Measurements from ENCODE around the gene GALNT9. TPM values are rescaled to one million over a fixed set of nuclear protein-coding genes. Genes with fewer than 3 reads are reported as not detected.

GALNT9 gene
- total RNA-seq, 6 donors from 2014 or later: 0.26 TPM; not detected in 5

- no peak overlapping the region for H3K4me3 ChIP-seq
- TF ChIP-seq POLR2A (IDR thresholded peaks at IDR 0.05): no peak
- TF ChIP-seq EP300 (IDR thresholded peaks at IDR 0.05): no peak
- no peak for TF ChIP-seq CTCF (IDR thresholded peaks at IDR 0.05)
- no peak for TF ChIP-seq POLR2AphosphoS5 (IDR thresholded peaks at IDR 0.05)
- H3K4me1 ChIP-seq: peaks cover 0 to 9% (median 0%) of the 10 kb centered on the region in 4 donors
- ATAC-seq (ENCODE audit: low FRiP score in 2 of 2): no peak
- H3K36me3 ChIP-seq: no peaks in the 10 kb centered on the region
- no peak overlapping the region for H3K27ac ChIP-seq
- no peak for DNase-seq
- 65 to 79% methylated on average over 11 to 21 of the region's 21 CpGs for WGBS, 2 donors
- H3K27me3 ChIP-seq: no peaks in the 10 kb centered on the region
- H3K9me3 ChIP-seq: no peaks in the 10 kb centered on the region
Measured at GRCh38 chr12:132216354-132216987, 112.9 kb downstream of the GALNT9 start.

- 81 to 100% methylated on average over 1 to 26 of the region's 28 CpGs for WGBS, 2 donors
- peaks cover 0 to 9% (median 0%) of the 10 kb centered on the region in 4 donors for H3K4me1 ChIP-seq
- DNase-seq (no peak), ATAC-seq (ENCODE audit: low FRiP score in 2 of 2) (peak in 1 of 2 donors; percentile 20)
- TF ChIP-seq POLR2A (IDR thresholded peaks at IDR 0.05) (no peak), CTCF (IDR thresholded peaks at IDR 0.05) (no peak), POLR2AphosphoS5 (IDR thresholded peaks at IDR 0.05) (no peak), EP300 (IDR thresholded peaks at IDR 0.05) (no peak)
- H3K4me3 ChIP-seq: no peak overlapping the region
- H3K27ac ChIP-seq: no peak overlapping the region
- H3K36me3 ChIP-seq: no peaks in the 10 kb centered on the region
- H3K9me3 ChIP-seq: no peaks in the 10 kb centered on the region
- H3K27me3 ChIP-seq: no peaks in the 10 kb centered on the region
Measured at GRCh38 chr12:132215299-132215989, 113.9 kb downstream of the GALNT9 start.

- Histone ChIP-seq H3K36me3 (no peaks in the 10 kb centered on the region), H3K4me3 (no peak overlapping the region), H3K27ac (no peak overlapping the region), H3K27me3 (no peaks in the 10 kb centered on the region), H3K9me3 (no peaks in the 10 kb centered on the region), H3K4me1 (peaks cover 0 to 9% (median 0%) of the 10 kb centered on the region in 4 donors)
- DNase-seq (no peak), ATAC-seq (ENCODE audit: low FRiP score in 2 of 2) (no peak)
- 67 to 75% methylated on average over 1 to 22 of the region's 22 CpGs for WGBS, 2 donors
- TF ChIP-seq POLR2A (IDR thresholded peaks at IDR 0.05) (no peak), EP300 (IDR thresholded peaks at IDR 0.05) (no peak), POLR2AphosphoS5 (IDR thresholded peaks at IDR 0.05) (no peak), CTCF (IDR thresholded peaks at IDR 0.05) (no peak)
Measured at GRCh38 chr12:132214891-132215290, 114.5 kb downstream of the GALNT9 start.

- WGBS, 2 donors: 81% methylated on average over 11 to 13 of the region's 13 CpGs
- TF ChIP-seq EP300 (IDR thresholded peaks at IDR 0.05) (no peak), POLR2A (IDR thresholded peaks at IDR 0.05) (no peak), POLR2AphosphoS5 (IDR thresholded peaks at IDR 0.05) (no peak), CTCF (IDR thresholded peaks at IDR 0.05) (no peak)
- ATAC-seq (ENCODE audit: low FRiP score in 2 of 2): no peak
Measured at GRCh38 chr12:132214161-132214476, 115.3 kb downstream of the GALNT9 start.

More at GRCh38 chr12:132214161-132214476, 115.3 kb downstream of the GALNT9 start:
- DNase-seq: no peak
- Histone ChIP-seq H3K9me3 (no peaks in the 10 kb centered on the region), H3K4me1 (peaks cover 0 to 9% (median 0%) of the 10 kb centered on the region in 4 donors), H3K27me3 (no peaks in the 10 kb centered on the region), H3K4me3 (no peak overlapping the region), H3K27ac (no peak overlapping the region), H3K36me3 (no peaks in the 10 kb centered on the region)
